Parathyroid adenoma (tissue), 2 donors: ENCODE data around the gene PLA2G2F.
A peak's percentile ranks its signal among the peaks of the same experiment; 100 is the strongest.

Experiments used
- H2AFZ ChIP-seq: fragments of 300-600 bp; sonication (generic); one replicate; pipeline ENCODE4 v1.7.0; 2017; ENCODE audit warnings: antibody characterized with exemption, mild to moderate bottlenecking
- H3K27ac ChIP-seq: fragments of 300-600 bp; sonication (generic); one replicate; pipeline ENCODE4 v1.7.0; 2017
- H3K27me3 ChIP-seq: fragments of 300-600 bp; sonication (generic); one replicate; pipeline ENCODE4 v1.7.0; 2017; ENCODE audit warnings: low read length; ENCODE audit not compliant: control insufficient read depth, insufficient read depth
- H3K36me3 ChIP-seq: fragments of 300-600 bp; sonication (generic); one replicate; pipeline ENCODE4 v1.7.0; 2017; ENCODE audit warnings: low read length; ENCODE audit not compliant: control insufficient read depth, insufficient read depth
- H3K4me1 ChIP-seq: fragments of 300-600 bp; sonication (generic); one replicate; pipeline ENCODE4 v1.7.0; 2017; ENCODE audit warnings: control low read depth
- H3K4me2 ChIP-seq: fragments of 300-600 bp; sonication (generic); one replicate; pipeline ENCODE4 v1.7.0; 2017; ENCODE audit warnings: low read length
- H3K4me3 ChIP-seq: fragments of 300-600 bp; sonication (generic); one replicate; pipeline ENCODE4 v1.7.0; 2017; ENCODE audit warnings: low read depth, low read length
- H3K79me2 ChIP-seq: fragments of 300-600 bp; sonication (generic); one replicate; pipeline ENCODE4 v1.7.0; 2017; ENCODE audit warnings: control low read depth
- H3K9ac ChIP-seq: fragments of 300-600 bp; sonication (generic); one replicate; pipeline ENCODE4 v1.7.0; 2017; ENCODE audit warnings: mild to moderate bottlenecking
- H3K9me3 ChIP-seq: fragments of 300-600 bp; sonication (generic); one replicate; pipeline ENCODE4 v1.7.0; 2017; ENCODE audit warnings: low read length; ENCODE audit not compliant: control insufficient read depth
- TF ChIP-seq, protein P1 (sequence below): fragments of 300-600 bp; sonication (generic); IDR thresholded peaks from one replicate; pipeline ENCODE4 v1.7.0; 2017; ENCODE audit warnings: antibody characterized with exemption, mild to moderate bottlenecking
- donor health status: primary hyperparathyroidism.

PLA2G2F gene

DNA sequence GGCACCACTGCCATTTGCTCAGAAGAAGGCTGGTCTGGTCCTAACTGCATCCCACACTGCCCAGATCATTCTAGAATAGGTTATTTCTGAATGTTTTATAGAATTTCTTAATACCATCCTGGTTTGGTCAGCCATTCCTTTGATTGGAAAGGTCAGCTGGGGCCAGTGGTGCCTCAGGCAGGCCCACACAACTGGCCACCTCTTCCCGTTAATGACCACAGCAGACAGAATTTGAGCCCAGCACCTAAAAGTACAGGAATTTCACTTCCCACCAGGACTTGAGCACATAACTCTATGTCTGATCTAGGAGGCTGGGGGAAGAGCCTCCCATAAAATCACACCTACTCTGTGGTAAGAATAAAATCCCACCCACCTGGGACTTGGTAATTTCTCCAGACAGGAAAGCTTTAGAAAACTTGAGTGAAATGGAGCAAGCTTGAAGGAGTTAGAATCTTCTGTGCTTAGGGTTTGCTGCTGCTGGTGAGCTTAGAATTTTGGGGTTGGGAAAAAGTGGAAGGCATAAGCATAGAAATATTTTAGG, 53.8 kb downstream of the PLA2G2F start:
- no peak overlapping the region for H3K4me2 ChIP-seq
- TF ChIP-seq, protein P1, sequence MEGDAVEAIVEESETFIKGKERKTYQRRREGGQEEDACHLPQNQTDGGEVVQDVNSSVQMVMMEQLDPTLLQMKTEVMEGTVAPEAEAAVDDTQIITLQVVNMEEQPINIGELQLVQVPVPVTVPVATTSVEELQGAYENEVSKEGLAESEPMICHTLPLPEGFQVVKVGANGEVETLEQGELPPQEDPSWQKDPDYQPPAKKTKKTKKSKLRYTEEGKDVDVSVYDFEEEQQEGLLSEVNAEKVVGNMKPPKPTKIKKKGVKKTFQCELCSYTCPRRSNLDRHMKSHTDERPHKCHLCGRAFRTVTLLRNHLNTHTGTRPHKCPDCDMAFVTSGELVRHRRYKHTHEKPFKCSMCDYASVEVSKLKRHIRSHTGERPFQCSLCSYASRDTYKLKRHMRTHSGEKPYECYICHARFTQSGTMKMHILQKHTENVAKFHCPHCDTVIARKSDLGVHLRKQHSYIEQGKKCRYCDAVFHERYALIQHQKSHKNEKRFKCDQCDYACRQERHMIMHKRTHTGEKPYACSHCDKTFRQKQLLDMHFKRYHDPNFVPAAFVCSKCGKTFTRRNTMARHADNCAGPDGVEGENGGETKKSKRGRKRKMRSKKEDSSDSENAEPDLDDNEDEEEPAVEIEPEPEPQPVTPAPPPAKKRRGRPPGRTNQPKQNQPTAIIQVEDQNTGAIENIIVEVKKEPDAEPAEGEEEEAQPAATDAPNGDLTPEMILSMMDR, result no peak
- H2AFZ ChIP-seq, result no peak overlapping the region
- H3K27ac ChIP-seq, result no peak overlapping the region
- H3K4me3 ChIP-seq, result no peak overlapping the region
- H3K27me3 ChIP-seq, result no peaks in the 10 kb centered on the region
- no peaks in the 10 kb centered on the region for H3K4me1 ChIP-seq
- H3K9me3 ChIP-seq, result no peaks in the 10 kb centered on the region
- H3K79me2 ChIP-seq, result no peaks in the 10 kb centered on the region
- no peaks in the 10 kb centered on the region for H3K36me3 ChIP-seq
- H3K9ac ChIP-seq, result no peak overlapping the region

DNA sequence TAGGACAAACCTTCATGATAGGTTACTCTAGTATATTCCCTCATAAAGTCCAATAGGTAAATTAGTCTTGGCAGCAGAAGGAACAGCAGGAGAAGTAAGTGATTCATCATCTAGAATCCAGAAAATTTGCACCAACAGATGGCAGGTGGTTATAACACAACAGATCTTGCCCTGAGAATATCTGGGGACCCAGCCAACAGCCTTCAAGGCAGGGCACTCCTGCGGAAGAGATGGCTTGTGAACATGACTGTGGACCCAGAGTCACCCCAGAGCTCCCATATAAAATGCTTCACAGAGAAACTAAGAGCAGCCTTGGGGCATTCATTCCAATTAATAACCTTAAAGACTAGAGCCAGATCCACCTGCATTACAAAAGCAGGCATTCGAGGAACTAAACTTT, 55.1 kb downstream of the PLA2G2F start:
- TF ChIP-seq, protein P1, result no peak
- Histone ChIP-seq H3K79me2 (no peaks in the 10 kb centered on the region), H3K9me3 (no peaks in the 10 kb centered on the region), H3K9ac (no peak overlapping the region), H3K27me3 (no peaks in the 10 kb centered on the region), H3K4me2 (no peak overlapping the region), H3K27ac (no peak overlapping the region), H2AFZ (no peak overlapping the region), H3K4me3 (no peak overlapping the region), H3K4me1 (no peaks in the 10 kb centered on the region), H3K36me3 (no peaks in the 10 kb centered on the region)

DNA sequence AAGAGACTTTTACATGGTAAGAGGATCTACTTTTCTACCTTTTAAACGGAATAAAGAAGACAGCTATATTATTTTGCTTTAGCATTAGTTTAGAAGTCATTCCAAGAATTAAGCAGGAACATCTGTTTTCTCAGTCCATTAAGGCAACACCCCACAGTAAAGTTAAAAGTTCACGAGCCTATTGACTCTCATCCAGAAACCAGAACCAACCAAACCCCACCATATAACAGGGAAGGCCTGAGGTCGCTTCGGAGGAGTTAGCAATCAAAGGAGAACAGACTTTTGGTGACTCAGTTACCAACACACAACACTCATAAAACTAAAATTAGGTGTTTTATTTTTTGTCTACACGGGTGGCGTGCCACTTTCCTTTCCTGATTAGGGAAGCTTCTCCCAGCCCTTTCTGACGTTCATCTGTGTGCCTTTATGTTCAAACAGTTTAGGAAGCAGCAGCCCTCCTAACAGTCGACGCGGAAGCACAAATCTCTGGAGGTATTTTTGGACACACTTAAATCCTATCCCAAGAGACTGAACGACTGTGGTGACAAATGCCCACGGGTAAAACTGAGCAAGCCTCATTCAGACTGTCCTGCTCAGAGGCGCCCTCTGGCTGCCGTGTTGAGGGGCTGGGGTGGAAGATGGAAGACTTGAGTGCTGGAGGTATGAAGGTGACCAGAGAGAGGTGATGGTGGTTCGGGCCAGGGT, 55.8 kb downstream of the PLA2G2F start:
- Histone ChIP-seq H3K36me3 (no peaks in the 10 kb centered on the region), H3K27ac (no peak overlapping the region), H3K9me3 (no peaks in the 10 kb centered on the region), H3K4me2 (no peak overlapping the region), H3K27me3 (no peaks in the 10 kb centered on the region), H3K4me3 (no peak overlapping the region), H2AFZ (no peak overlapping the region), H3K79me2 (no peaks in the 10 kb centered on the region), H3K4me1 (no peaks in the 10 kb centered on the region), H3K9ac (no peak overlapping the region)
- TF ChIP-seq, protein P1, result peak; percentile 66

DNA sequence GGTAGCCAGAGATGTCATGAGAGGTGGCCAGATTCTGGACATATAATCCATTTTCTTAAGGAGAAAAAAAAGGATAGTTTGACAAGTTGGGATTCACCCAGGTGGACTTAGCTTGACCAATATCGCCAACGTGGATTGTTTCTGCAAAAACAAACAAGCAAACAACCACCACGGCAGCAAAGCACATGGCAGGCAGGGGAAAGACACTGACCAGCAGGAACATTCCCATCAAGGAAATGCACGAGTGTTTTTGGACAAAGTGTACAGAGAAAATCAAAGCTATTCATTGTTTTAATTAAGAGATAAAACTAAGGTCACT, 56.3 kb downstream of the PLA2G2F start:
- Histone ChIP-seq H3K27me3 (no peaks in the 10 kb centered on the region), H3K4me2 (no peak overlapping the region), H3K9ac (no peak overlapping the region), H3K27ac (no peak overlapping the region), H3K4me1 (no peaks in the 10 kb centered on the region), H2AFZ (no peak overlapping the region), H3K4me3 (no peak overlapping the region), H3K9me3 (no peaks in the 10 kb centered on the region), H3K79me2 (no peaks in the 10 kb centered on the region), H3K36me3 (no peaks in the 10 kb centered on the region)
- TF ChIP-seq, protein P1, result no peak

DNA sequence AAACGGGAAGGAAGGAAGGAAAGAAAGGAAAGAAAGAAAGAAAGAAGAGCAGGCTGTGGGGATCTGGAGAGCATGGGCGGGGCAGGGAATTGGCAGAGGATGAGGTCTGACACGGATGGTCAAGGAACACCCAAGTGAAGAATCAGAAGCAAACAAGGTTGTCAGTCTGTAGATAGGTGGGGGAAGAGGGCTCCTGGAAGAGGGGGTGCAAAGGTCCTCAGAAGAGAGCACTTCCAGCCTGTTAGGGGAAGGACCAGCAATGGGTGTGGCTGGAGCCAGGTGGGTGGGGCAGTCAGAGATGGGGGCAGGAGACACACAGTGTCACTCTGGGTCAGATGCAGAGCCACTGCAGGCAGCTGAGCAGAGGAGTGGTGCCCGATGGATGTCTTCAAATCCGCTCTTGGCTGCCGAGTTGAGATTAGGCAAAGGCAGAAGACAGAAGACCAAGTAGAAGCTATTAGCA, 58.2 kb downstream of the PLA2G2F start:
- Histone ChIP-seq H3K27ac (no peak overlapping the region), H3K4me3 (no peak overlapping the region), H2AFZ (no peak overlapping the region), H3K9me3 (no peaks in the 10 kb centered on the region), H3K4me2 (no peak overlapping the region), H3K27me3 (no peaks in the 10 kb centered on the region), H3K36me3 (no peaks in the 10 kb centered on the region), H3K79me2 (no peaks in the 10 kb centered on the region), H3K9ac (no peak overlapping the region), H3K4me1 (no peaks in the 10 kb centered on the region)
- TF ChIP-seq, protein P1, result no peak
